Measurements from ENCODE around the gene CTH. TPM values are rescaled to one million over a fixed set of nuclear protein-coding genes. Genes with fewer than 3 reads are reported as not detected.
A peak's percentile ranks its signal among the peaks of the same experiment; 100 is the strongest.
"Not testable (repeated sequence)": the region's sequence is repeated elsewhere in the genome, so short reads cannot be mapped to it uniquely, and the experiment has no call there.

Gene CTH
- total RNA-seq, 4 donors from 2014 or later, result 14.7 to 22.2 (median 15.4) TPM

DNA sequence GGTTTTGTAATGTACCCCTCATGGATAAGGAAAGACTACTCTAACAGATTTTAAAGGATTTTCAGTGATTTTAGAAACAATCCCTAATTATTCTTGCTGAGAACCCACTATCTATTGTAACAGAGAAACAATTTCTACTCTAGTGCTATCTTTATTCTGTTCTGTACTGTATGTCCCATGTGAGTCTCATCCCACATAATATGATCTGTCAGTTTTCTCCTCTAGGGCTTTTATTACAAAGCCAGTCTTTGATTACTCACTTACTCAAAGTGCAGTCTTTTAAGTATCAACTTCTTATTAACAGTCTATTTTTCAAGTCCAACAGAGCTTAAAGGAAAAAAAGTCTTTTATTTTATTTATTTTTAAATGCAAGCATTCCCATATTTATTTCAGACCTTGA is 54.8 kb downstream of the CTH start:
- no peak for DNase-seq
- H3K4me3 ChIP-seq (replicated peaks in 1 of 3), result no peak overlapping the region
- H3K27ac ChIP-seq, result no peak overlapping the region
- no peak for TF ChIP-seq POLR2A (IDR thresholded peaks at IDR 0.05)
- TF ChIP-seq CTCF (IDR thresholded peaks at IDR 0.05), result no peak
- no peaks in the 10 kb centered on the region for H3K27me3 ChIP-seq
- H3K4me1 ChIP-seq, result peaks cover 12 to 13% of the 10 kb centered on the region in 2 donors
- H3K36me3 ChIP-seq, result no peaks in the 10 kb centered on the region
- intact Hi-C loops (cut with DNase I), result no loop called here
- H3K9me3 ChIP-seq, result no peaks in the 10 kb centered on the region

- intact Hi-C loops (cut with DNase I), result no loop called here
- peak; percentile 64 to 73 for DNase-seq
- TF ChIP-seq POLR2A (IDR thresholded peaks at IDR 0.05), result no peak
- 19 to 45% methylated on average over 2 to 6 of the region's 6 CpGs for WGBS, 2 donors
- H3K36me3 ChIP-seq, result no peaks in the 10 kb centered on the region
- no peaks in the 10 kb centered on the region for H3K9me3 ChIP-seq
- peaks cover 12 to 13% of the 10 kb centered on the region in 2 donors for H3K4me1 ChIP-seq
- no peak overlapping the region for H3K4me3 ChIP-seq (replicated peaks in 1 of 3)
- H3K27ac ChIP-seq, result peak overlapping the region in 1 of 3 donors; percentile 1
- H3K27me3 ChIP-seq, result no peaks in the 10 kb centered on the region
Measured at GRCh38 chr1:70467531-70467930, 56.5 kb downstream of the CTH start.

GRCh38 chr1:70468180-70468579 is 57.1 kb downstream of the CTH start:
- Histone ChIP-seq H3K4me3 (replicated peaks in 1 of 3) (no peak overlapping the region), H3K4me1 (peaks cover 12 to 13% of the 10 kb centered on the region in 2 donors), H3K9me3 (no peaks in the 10 kb centered on the region), H3K27ac (no peak overlapping the region), H3K27me3 (no peaks in the 10 kb centered on the region), H3K36me3 (no peaks in the 10 kb centered on the region)
- TF ChIP-seq POLR2A (IDR thresholded peaks at IDR 0.05) (no peak), CTCF (IDR thresholded peaks at IDR 0.05) (no peak)
- intact Hi-C loops (cut with DNase I), result no loop called here
- WGBS, 2 donors, result 83 to 89% methylated on average over 3 to 4 of the region's 5 CpGs
- no peak for DNase-seq

DNA sequence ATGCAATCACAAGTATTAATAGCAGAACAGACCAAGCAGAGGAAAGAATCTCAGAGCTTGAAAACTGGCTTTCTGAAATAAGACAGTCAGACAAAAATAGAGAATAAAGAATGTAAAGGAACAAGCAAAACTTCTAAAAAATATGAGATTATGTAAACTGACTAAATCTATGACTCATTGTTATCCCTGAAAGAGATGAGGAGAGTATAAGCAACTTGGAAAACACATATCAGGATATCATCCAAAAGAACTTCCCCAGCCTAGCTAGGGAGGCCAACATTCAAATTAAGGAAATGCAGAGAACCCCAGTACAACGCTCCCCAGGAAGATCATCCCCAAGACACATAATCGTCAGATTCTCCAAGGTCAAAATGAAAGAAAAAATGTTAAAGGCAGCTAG is 58.1 kb downstream of the CTH start:
- H3K4me3 ChIP-seq (replicated peaks in 1 of 3); H3K27me3 ChIP-seq; intact Hi-C loops (cut with DNase I); H3K36me3 ChIP-seq; H3K9me3 ChIP-seq; DNase-seq; H3K27ac ChIP-seq: not testable (repeated sequence)
- peaks cover 12 to 13% of the 10 kb centered on the region in 2 donors for H3K4me1 ChIP-seq
- WGBS, 2 donors, result 81% methylated on average over 2 of the region's 2 CpGs

DNA sequence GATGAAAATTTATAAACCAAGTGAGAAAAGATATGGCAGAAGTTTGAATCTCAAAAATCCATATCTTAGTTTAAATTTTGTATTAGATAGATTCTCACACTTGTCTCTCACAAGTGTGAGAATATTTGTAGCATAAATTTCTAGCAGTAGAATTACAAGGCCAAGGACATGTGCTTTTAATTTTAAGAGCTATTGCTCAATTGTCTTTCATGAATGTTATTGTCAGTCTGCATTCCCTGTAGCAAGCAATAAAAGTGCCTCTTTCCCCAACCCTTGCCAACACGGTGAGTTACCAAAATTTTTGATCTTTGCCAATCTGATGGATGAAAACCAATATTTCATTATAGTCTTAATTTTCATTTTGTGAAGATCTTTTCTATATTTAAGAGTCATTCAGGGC is 64.0 kb downstream of the CTH start:
- no peaks in the 10 kb centered on the region for H3K36me3 ChIP-seq
- no peaks in the 10 kb centered on the region for H3K27me3 ChIP-seq
- 74 to 85% methylated on average over 1 of the region's 1 CpG for WGBS, 2 donors
- DNase-seq, result no peak
- H3K4me3 ChIP-seq (replicated peaks in 1 of 3), result no peak overlapping the region
- H3K27ac ChIP-seq, result no peak overlapping the region
- no peaks in the 10 kb centered on the region for H3K4me1 ChIP-seq
- intact Hi-C loops (cut with DNase I), result no loop called here
- no peaks in the 10 kb centered on the region for H3K9me3 ChIP-seq
- TF ChIP-seq POLR2A (IDR thresholded peaks at IDR 0.05) (no peak), CTCF (IDR thresholded peaks at IDR 0.05) (no peak)

- Histone ChIP-seq H3K27me3 (no peaks in the 10 kb centered on the region), H3K36me3 (no peaks in the 10 kb centered on the region), H3K9me3 (no peaks in the 10 kb centered on the region), H3K4me1 (no peaks in the 10 kb centered on the region), H3K4me3 (replicated peaks in 1 of 3) (no peak overlapping the region), H3K27ac (no peak overlapping the region)
- intact Hi-C loops (cut with DNase I), result no loop called here
- DNase-seq, result no peak
- no peak for TF ChIP-seq CTCF (IDR thresholded peaks at IDR 0.05)
- no peak for TF ChIP-seq POLR2A (IDR thresholded peaks at IDR 0.05)
- WGBS, 2 donors, result 95 to 97% methylated on average over 12 of the region's 12 CpGs
Measured at GRCh38 chr1:70477090-70477489, 66.0 kb downstream of the CTH start.

DNA sequence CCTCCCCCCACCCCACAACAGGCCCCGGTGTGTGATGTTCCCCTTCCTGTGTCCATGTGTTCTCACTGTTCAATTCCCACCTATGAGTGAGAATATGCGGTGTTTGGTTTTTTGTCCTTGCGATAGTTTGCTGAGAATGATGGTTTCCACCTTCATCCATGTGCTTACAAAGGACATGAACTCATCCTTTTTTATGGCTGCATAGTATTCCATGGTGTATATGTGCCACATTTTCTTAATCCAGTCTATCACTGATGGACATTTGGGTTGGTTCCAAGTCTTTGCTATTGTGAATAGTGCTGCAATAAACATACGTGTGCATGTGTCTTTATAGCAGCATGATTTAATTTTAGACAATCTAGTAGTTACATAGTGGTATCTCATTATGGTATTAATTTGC is 66.8 kb downstream of the CTH start:
- H3K36me3 ChIP-seq; intact Hi-C loops (cut with DNase I); H3K27ac ChIP-seq; DNase-seq; H3K4me1 ChIP-seq; H3K9me3 ChIP-seq; H3K4me3 ChIP-seq (replicated peaks in 1 of 3); H3K27me3 ChIP-seq: not testable (repeated sequence)
- 96% methylated on average over 4 of the region's 4 CpGs for WGBS, 2 donors
